H1 (cell line): ENCODE results near the gene DPYD. TPM values are rescaled to one million over a fixed set of nuclear protein-coding genes. Genes with fewer than 3 reads are reported as not detected.

ENCODE experiments used
- CTCF ChIA-PET: fragments of 300-600 bp; sonication (Branson Sonifier 250); formaldehyde crosslinking; loops from one replicate; lab custom pipeline; 2021; ENCODE audit not compliant: partially characterized antibody; lab: Charles Lee
- POLR2A ChIA-PET: fragments of 300-600 bp; sonication (Branson Sonifier 250); formaldehyde crosslinking; loops from one replicate; lab custom pipeline; 2021; ENCODE audit warnings: inconsistent platforms; ENCODE audit not compliant: partially characterized antibody; lab: Charles Lee
- DNase-seq, 2 experiments: peaks; one replicate each; pipeline versions ENCODE4 v3.0.0 to v3.0.0-alpha.2; 2010 to 2022; ENCODE audit warnings: low spot score in 2 of 2, low read depth in 1 of 2, mixed read lengths in 1 of 2
- FAIRE-seq: peaks from 2 replicates; lab custom pipeline; 2011; peaks lifted over from hg19 to GRCh38; lab: Jason Lieb, UNC
- H2AFZ ChIP-seq: 2 replicates; pipeline ENCODE4 v1.8.1; 2012; ENCODE audit warnings: low read length, inconsistent platforms
- H2AK5ac ChIP-seq: 2 replicates; pipeline ENCODE4 v1.6.1; 2013; ENCODE audit warnings: low read depth, low read length
- H2BK120ac ChIP-seq: replicated peaks from 2 replicates; pipeline ENCODE3; 2013; ENCODE audit warnings: low read depth, low read length, inconsistent platforms
- H2BK12ac ChIP-seq: 2 replicates; pipeline ENCODE4 v1.6.1; 2013; ENCODE audit warnings: low read depth, low read length
- H2BK15ac ChIP-seq: 2 replicates; pipeline ENCODE4 v1.6.1; 2013; ENCODE audit warnings: low read length
- H2BK20ac ChIP-seq: 2 replicates; pipeline ENCODE4 v1.6.1; 2013; ENCODE audit warnings: low read length
- H2BK5ac ChIP-seq: 2 replicates; pipeline ENCODE4 v1.6.1; 2013; ENCODE audit warnings: low read depth, low read length
- H3K14ac ChIP-seq: 2 replicates; pipeline ENCODE4 v1.6.1; 2013; ENCODE audit warnings: inconsistent platforms; ENCODE audit not compliant: insufficient read length
- H3K18ac ChIP-seq: 2 replicates; pipeline ENCODE4 v1.6.1; 2013; ENCODE audit warnings: low read length; ENCODE audit errors: extremely low read depth
- H3K23ac ChIP-seq: 2 replicates; pipeline ENCODE4 v1.6.1; 2013; ENCODE audit warnings: inconsistent platforms; ENCODE audit not compliant: insufficient read length
- H3K23me2 ChIP-seq: 2 replicates; pipeline ENCODE4 v1.6.1; 2013; ENCODE audit warnings: low read depth, low read length
- H3K27ac ChIP-seq: 2 replicates; pipeline ENCODE4 v1.6.1; 2011; ENCODE audit warnings: low read depth, low read length, inconsistent platforms
- H3K27me3 ChIP-seq, 4 experiments: replicated peaks in 1 of 4; 1 replicate in 1 of 4; 2 replicates in 3 of 4; pipeline versions ENCODE4 v1.6.1 to v1.8.1; 2011 to 2013; ENCODE audit warnings: low read length in 3 of 4, mild to moderate bottlenecking in 3 of 4, inconsistent platforms in 2 of 4, mixed read lengths in 2 of 4, moderate library complexity in 1 of 4; ENCODE audit not compliant: control insufficient read depth in 3 of 4, insufficient read depth in 3 of 4; ENCODE audit errors: extremely low read depth in 1 of 4
- H3K36me3 ChIP-seq, 4 experiments: 2 replicates each; pipeline versions ENCODE4 v1.6.1 to v1.8.1; 2011 to 2013; ENCODE audit warnings: mild to moderate bottlenecking in 4 of 4, low read length in 3 of 4, moderate library complexity in 2 of 4, control low read depth in 1 of 4, inconsistent platforms in 1 of 4; ENCODE audit not compliant: insufficient read depth in 4 of 4, control insufficient read depth in 2 of 4
- H3K4ac ChIP-seq: replicated peaks from 2 replicates; pipeline ENCODE3; 2013; ENCODE audit warnings: low read length, low read depth, mixed read lengths, inconsistent platforms; ENCODE audit not compliant: insufficient read length
- H3K4me1 ChIP-seq, 4 experiments: replicated peaks in 1 of 4; 1 replicate in 1 of 4; 2 replicates in 3 of 4; pipeline versions ENCODE4 v1.6.1 to v1.8.1; 2011 to 2013; ENCODE audit warnings: low read length in 3 of 4, inconsistent platforms in 2 of 4, mixed read lengths in 1 of 4; ENCODE audit not compliant: insufficient read depth in 4 of 4, control insufficient read depth in 3 of 4
- H3K4me2 ChIP-seq, 2 experiments: 2 replicates each; pipeline versions ENCODE4 v1.6.1 to v1.8.1; 2011 to 2013; ENCODE audit warnings: low read depth in 2 of 2, low read length in 2 of 2, control low read depth in 1 of 2, inconsistent platforms in 1 of 2, mild to moderate bottlenecking in 1 of 2; ENCODE audit not compliant: insufficient read depth in 1 of 2
- H3K4me3 ChIP-seq, 4 experiments: fragments of 200-600, 300-600 bp in 1 of 4; sonication (generic), shearing (Covaris generic), sonication (Bioruptor Twin) in 1 of 4; 2 replicates each; pipeline versions ENCODE4 v1.5.1 to v1.8.1; 2011 to 2016; ENCODE audit warnings: low read length in 4 of 4, low read depth in 3 of 4, control low read depth in 2 of 4, inconsistent platforms in 2 of 4, mild to moderate bottlenecking in 2 of 4, mixed read lengths in 1 of 4, moderate library complexity in 1 of 4; ENCODE audit not compliant: insufficient read depth in 2 of 4; ENCODE audit errors: extremely low read depth in 1 of 4
- H3K56ac ChIP-seq: replicated peaks from 2 replicates; pipeline ENCODE3; 2013; ENCODE audit warnings: low read depth, mild to moderate bottlenecking, mixed read lengths, low read length, inconsistent platforms; ENCODE audit not compliant: insufficient read length
- H3K79me1 ChIP-seq: 2 replicates; pipeline ENCODE4 v1.6.1; 2013; ENCODE audit warnings: low read depth, low read length, control low read depth
- H3K79me2 ChIP-seq, 2 experiments: 2 replicates each; pipeline versions ENCODE4 v1.6.1 to v1.8.1; 2012 to 2013; ENCODE audit warnings: low read length in 2 of 2, mild to moderate bottlenecking in 2 of 2, inconsistent platforms in 1 of 2; ENCODE audit not compliant: insufficient read depth in 2 of 2, control insufficient read depth in 1 of 2
- H3K9ac ChIP-seq, 4 experiments: replicated peaks in 1 of 4; 1 replicate in 1 of 4; 2 replicates in 3 of 4; pipeline versions ENCODE4 v1.6.1 to v1.8.1; 2011 to 2013; ENCODE audit warnings: low read depth in 3 of 4, low read length in 3 of 4, control low read depth in 2 of 4, mild to moderate bottlenecking in 2 of 4, moderate library complexity in 2 of 4, inconsistent platforms in 1 of 4; ENCODE audit errors: extremely low read depth in 1 of 4
- H3K9me3 ChIP-seq, 2 experiments: 2 replicates each; pipeline versions ENCODE4 v1.6.1 to v1.8.1; 2012 to 2013; ENCODE audit warnings: mild to moderate bottlenecking in 2 of 2, moderate library complexity in 2 of 2, control low read depth in 1 of 2, inconsistent platforms in 1 of 2, low read depth in 1 of 2, low read length in 1 of 2, mixed read lengths in 1 of 2; ENCODE audit not compliant: insufficient read depth in 2 of 2
- H4K20me1 ChIP-seq, 2 experiments: replicated peaks in 1 of 2; 2 replicates each; pipeline versions ENCODE3 to v1.8.1; 2011 to 2013; ENCODE audit warnings: inconsistent platforms in 2 of 2, low read length in 2 of 2, mild to moderate bottlenecking in 1 of 2; ENCODE audit not compliant: insufficient read depth in 2 of 2, control insufficient read depth in 1 of 2
- H4K5ac ChIP-seq: 2 replicates; pipeline ENCODE4 v1.6.1; 2013; ENCODE audit warnings: low read length, low read depth, mixed read lengths, inconsistent platforms; ENCODE audit not compliant: insufficient read length
- H4K8ac ChIP-seq: 2 replicates; pipeline ENCODE4 v1.8.0; 2013; ENCODE audit warnings: mild to moderate bottlenecking, moderate library complexity, low read length, inconsistent platforms; ENCODE audit not compliant: insufficient read depth; ENCODE audit errors: extremely low read depth
- H4K91ac ChIP-seq: replicated peaks from 2 replicates; pipeline ENCODE3; 2013; ENCODE audit warnings: low read length, mixed read lengths, inconsistent platforms; ENCODE audit not compliant: insufficient read length
- CHD2 ChIP-seq: IDR thresholded peaks from 2 replicates; pipeline ENCODE4 v1.6.1; 2012; ENCODE audit warnings: low read length, improper control_type of control experiment
- GTF2F1 ChIP-seq: IDR thresholded peaks from 2 replicates; pipeline ENCODE4 v1.6.1; 2012; ENCODE audit warnings: low read depth, low read length, improper control_type of control experiment, borderline replicate concordance
- JUND ChIP-seq: IDR thresholded peaks from 2 replicates; pipeline ENCODE4 v1.6.1; 2011; ENCODE audit warnings: mild to moderate bottlenecking, improper control_type of control experiment, low read length
- POLR2A ChIP-seq, 2 experiments: IDR thresholded peaks; 1 replicate in 1 of 2; 2 replicates in 1 of 2; pipeline ENCODE4 v1.6.1; 2011; ENCODE audit warnings: low read depth in 2 of 2, low read length in 2 of 2, mild to moderate bottlenecking in 2 of 2; ENCODE audit errors: control extremely low read depth in 1 of 2
- POLR2AphosphoS5 ChIP-seq: IDR thresholded peaks from 2 replicates; pipeline ENCODE4 v1.6.1; 2011; ENCODE audit warnings: low read depth, low read length
- SIN3A ChIP-seq, 2 experiments: IDR thresholded peaks in 1 of 2; conservative IDR thresholded peaks in 1 of 2; 2 replicates each; pipeline ENCODE4 v1.6.1; 2011 to 2012; ENCODE audit warnings: low read length in 2 of 2, improper control_type of control experiment in 1 of 2, low read depth in 1 of 2, mild to moderate bottlenecking in 1 of 2
- SP1 ChIP-seq: IDR thresholded peaks from 2 replicates; pipeline ENCODE4 v1.6.1; 2011; ENCODE audit warnings: low read depth, low read length
- SP2 ChIP-seq: IDR thresholded peaks from 2 replicates; pipeline ENCODE4 v1.6.1; 2012; ENCODE audit warnings: mild to moderate bottlenecking, low read length, inconsistent platforms
- SP4 ChIP-seq: IDR thresholded peaks from 2 replicates; pipeline ENCODE4 v1.6.1; 2012; ENCODE audit warnings: low read length, inconsistent platforms
- TCF12 ChIP-seq: IDR thresholded peaks from 2 replicates; pipeline ENCODE4 v1.6.1; 2011; ENCODE audit warnings: low read depth, mild to moderate bottlenecking, low read length
- YY1 ChIP-seq: IDR thresholded peaks from 2 replicates; pipeline ENCODE4 v1.6.1; 2011; ENCODE audit warnings: low read depth, mild to moderate bottlenecking, low read length
- WGBS, 2 experiments: shearing (Covaris generic) in 1 of 2; methylation state at CpG; one replicate each; pipeline versions ENCODE4 v1.1.6 to v1.1.7; 2013 to 2015; ENCODE audit warnings: low lambda C conversion rate in 2 of 2, mixed read lengths in 2 of 2, inconsistent platforms in 1 of 2, low coverage in 1 of 2, missing lambda C conversion rate in 1 of 2; ENCODE audit not compliant: insufficient replicate concordance in 2 of 2, insufficient coverage in 1 of 2, insufficient read length in 1 of 2; ENCODE audit errors: extremely low coverage in 1 of 2, missing lambda C conversion rate in 1 of 2; 5-methylcytosine and 5-hydroxymethylcytosine counted together
- polyA plus RNA-seq, 7 experiments: library from polyadenylated mRNA; depleted of rRNA in 3 of 7; stranded (reverse) in 5 of 7; unstranded in 2 of 7; fragments of >200 nt in 5 of 7; fragments of 200-250 nt in 2 of 7; gene quantifications; 1 replicate in 5 of 7; 2 replicates in 1 of 7; 4 replicates in 1 of 7; pipeline versions ENCODE4 v1.2.1 to v1.2.3, GENCODE V29; 2011 to 2013; ENCODE audit warnings: missing spikeins in 2 of 7, mixed read lengths in 2 of 7
- total RNA-seq: library from RNA; stranded (reverse); fragmentation: NEBNext Ultra II Directional; extraction: Animal tissue kit (Norgen Biotek cat#: 25700); gene quantifications from 2 replicates; pipeline ENCODE4 v1.2.1, GENCODE V29; 2021
- TF ChIP-seq, protein P1 (sequence below): IDR thresholded peaks from 2 replicates; pipeline ENCODE4 v1.6.1; 2011; ENCODE audit warnings: low read length, improper control_type of control experiment

The DPYD gene
- total and polyA plus RNA-seq, 2 of the 8 experiments (the other 6 are each of a cell fraction or from before 2014, with no cell fraction given) = 0.29 to 0.73 TPM

DNA sequence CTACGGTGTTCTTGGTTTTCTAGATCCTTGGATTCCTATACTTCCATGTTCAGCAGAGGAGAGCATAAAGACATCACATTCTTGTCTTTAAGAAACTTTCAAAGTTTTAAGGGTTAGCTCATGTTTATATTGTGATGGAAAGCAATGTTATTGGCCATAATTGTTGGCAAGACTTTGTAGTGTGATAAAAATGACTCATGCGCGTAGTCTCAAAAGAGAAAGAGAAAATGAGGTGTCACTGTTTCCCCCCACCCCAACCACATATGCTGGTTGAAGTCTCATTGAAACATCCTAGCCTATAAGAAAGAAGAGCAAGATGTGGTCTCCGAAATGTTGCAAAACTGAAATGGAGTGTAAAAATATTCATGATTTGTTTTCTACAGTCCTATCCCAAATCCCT lies 850.5 kb downstream of the DPYD start:
- POLR2A ChIA-PET = no interaction called here
- no peaks in the 10 kb centered on the region for H3K9me3 ChIP-seq
- CTCF ChIA-PET = interaction anchor here (0.8 to 1.0 kb wide), 2 partner anchors 20 kb away, joined by 3 to 5 read pairs; no protein-coding TSS in a partner anchor
- H3K23me2 ChIP-seq = no peaks in the 10 kb centered on the region; the same call in 1 of the 2 replicates
- H3K79me1 ChIP-seq = no peaks in the 10 kb centered on the region
- no peak overlapping the region for H2AFZ ChIP-seq
- DNase-seq (no peak), FAIRE-seq (no peak)
- no peaks in the 10 kb centered on the region for H3K27me3 ChIP-seq
- no peak for TF ChIP-seq SIN3A (conservative IDR thresholded peaks at IDR 0.05 in 1 of 2, IDR thresholded peaks at IDR 0.05 in 1 of 2; ENCODE audit: low read depth in 1 of 2, low read length in 2 of 2)
- no peak for TF ChIP-seq POLR2A (IDR thresholded peaks at IDR 0.05; ENCODE audit: control extremely low read depth in 1 of 2, low read depth in 2 of 2, low read length in 2 of 2)
- no peak for TF ChIP-seq TCF12
- no peak for TF ChIP-seq JUND
- no peak for TF ChIP-seq SP4
- no peak for TF ChIP-seq CHD2
- no peak for TF ChIP-seq GTF2F1
- no peak for TF ChIP-seq POLR2AphosphoS5
- no peak for TF ChIP-seq SP1
- no peak for TF ChIP-seq SP2
- no peak for TF ChIP-seq YY1
- TF ChIP-seq, protein P1, sequence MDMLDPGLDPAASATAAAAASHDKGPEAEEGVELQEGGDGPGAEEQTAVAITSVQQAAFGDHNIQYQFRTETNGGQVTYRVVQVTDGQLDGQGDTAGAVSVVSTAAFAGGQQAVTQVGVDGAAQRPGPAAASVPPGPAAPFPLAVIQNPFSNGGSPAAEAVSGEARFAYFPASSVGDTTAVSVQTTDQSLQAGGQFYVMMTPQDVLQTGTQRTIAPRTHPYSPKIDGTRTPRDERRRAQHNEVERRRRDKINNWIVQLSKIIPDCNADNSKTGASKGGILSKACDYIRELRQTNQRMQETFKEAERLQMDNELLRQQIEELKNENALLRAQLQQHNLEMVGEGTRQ = no peak
- no peaks in the 10 kb centered on the region for H3K79me2 ChIP-seq
- H2BK120ac ChIP-seq = no peak overlapping the region
- no peak overlapping the region for H2BK20ac ChIP-seq
- no peak overlapping the region for H4K91ac ChIP-seq
- H3K56ac ChIP-seq = no peak overlapping the region
- no peak overlapping the region for H3K14ac ChIP-seq
- no peak overlapping the region for H2BK12ac ChIP-seq
- no peak overlapping the region for H2BK5ac ChIP-seq
- H3K23ac ChIP-seq = no peak overlapping the region
- no peak overlapping the region for H2AK5ac ChIP-seq
- H3K36me3 ChIP-seq = no peaks in the 10 kb centered on the region
- no peak overlapping the region for H4K8ac ChIP-seq
- no peak overlapping the region for H4K5ac ChIP-seq
- no peaks in the 10 kb centered on the region for H4K20me1 ChIP-seq
- H3K4me1 ChIP-seq = no peaks in the 10 kb centered on the region
- 95% methylated on average over 4 of the region's 4 CpGs; no CpG with 5 or more reads in 1 of the 2 experiments for WGBS, 2 experiments
- no peak overlapping the region for H3K27ac ChIP-seq
- H3K18ac ChIP-seq = no peak overlapping the region
- H3K4ac ChIP-seq = no peak overlapping the region
- H3K9ac ChIP-seq = no peak overlapping the region
- H3K4me2 ChIP-seq = no peak overlapping the region
- no peak overlapping the region for H3K4me3 ChIP-seq
- H2BK15ac ChIP-seq = no peak overlapping the region
